Colonic mucosa (tissue), 4 donors: ENCODE results near the gene FBXL15. TPM values are rescaled to one million over a fixed set of nuclear protein-coding genes. Genes with fewer than 3 reads are reported as not detected.

Experiments
- DNase-seq: peaks from one replicate; pipeline ENCODE4 v3.0.0-alpha.2; 2020
- H3K27ac ChIP-seq: fragments of 200-600 bp; one replicate; pipeline ENCODE4 v1.8.0; 2021
- H3K27me3 ChIP-seq: fragments of 200-600 bp; one replicate; pipeline ENCODE4 v1.8.0; 2021
- H3K36me3 ChIP-seq: fragments of 200-600 bp; one replicate; pipeline ENCODE4 v1.8.0; 2021
- H3K4me1 ChIP-seq: fragments of 200-600 bp; one replicate; pipeline ENCODE4 v1.8.0; 2021; ENCODE audit warnings: mild to moderate bottlenecking
- H3K4me3 ChIP-seq: fragments of 200-600 bp; one replicate; pipeline ENCODE4 v1.8.0; 2021
- H3K9ac ChIP-seq, 2 donors: one replicate each; pipeline ENCODE4 v1.7.0; 2013; ENCODE audit warnings: control low read depth in 2 of 2, low read depth in 2 of 2, low read length in 2 of 2
- H3K9me3 ChIP-seq: fragments of 200-600 bp; one replicate; pipeline ENCODE4 v1.8.0; 2021
- CTCF ChIP-seq: fragments of 200-600 bp; IDR thresholded peaks from one replicate; pipeline ENCODE4 v1.8.0; 2022; ENCODE audit warnings: antibody characterized with exemption, mild to moderate bottlenecking
- intact Hi-C: fragments of 100-400 bp; cut with DNase I; formaldehyde crosslinking; loops from one replicate; pipeline ENCODE4 v1.14.1; 2022
- total RNA-seq, 2 donors: library from RNA; stranded (reverse); fragmentation: NEBNext Ultra II Directional in 1 of 2; extraction: Animal tissue kit (Norgen Biotek cat#: 25700) in 1 of 2; gene quantifications; one replicate each; pipeline ENCODE4 v1.2.1, GENCODE V29; 2021
- donor health status: healthy.
- donor health status: DM: no; HTN: no; CAD: no.
- donor health status: DM: no; HTN: no; CAD: no.

FBXL15 gene
- total RNA-seq, 2 donors from 2014 or later = 23.7 to 37.3 TPM

DNA sequence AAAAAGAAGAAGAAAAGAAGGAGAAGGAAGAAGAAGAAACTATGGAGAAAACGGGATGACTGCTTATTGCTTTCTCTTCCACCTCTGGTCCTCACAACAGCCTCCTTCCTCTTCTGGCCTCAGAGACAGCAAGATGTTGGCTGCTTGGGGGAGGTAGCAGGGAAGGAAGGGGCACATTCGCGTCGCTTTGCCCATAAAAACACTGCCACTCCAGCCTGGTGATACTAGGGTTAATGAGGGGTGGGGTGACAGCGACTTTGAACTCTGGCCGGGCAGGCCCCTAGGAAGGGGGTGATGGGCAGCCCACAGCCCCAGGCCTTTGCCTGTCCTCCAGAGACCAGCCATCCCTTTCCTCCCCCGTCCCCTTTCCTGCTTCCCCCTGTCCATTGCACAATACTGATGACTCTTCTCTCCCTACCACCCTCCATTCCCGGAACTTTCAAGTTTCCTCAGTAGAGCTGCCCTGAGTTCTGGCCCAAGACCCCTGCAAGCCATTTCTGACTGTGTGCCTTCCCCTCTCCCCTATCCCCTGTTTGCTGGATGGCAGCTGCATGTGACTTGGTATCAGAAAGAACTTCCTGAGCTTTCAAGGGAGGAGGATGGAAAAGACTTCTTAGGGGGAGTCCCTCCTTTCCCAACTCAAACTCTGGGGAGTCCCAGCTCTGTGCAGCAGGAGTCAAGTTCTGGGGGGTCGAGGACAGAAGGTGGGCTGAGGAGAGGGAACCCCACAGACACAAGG lies 13.9 kb downstream of the FBXL15 start:
- Histone ChIP-seq H3K4me3 (no peak overlapping the region), H3K36me3 (no peaks in the 10 kb centered on the region), H3K27me3 (no peaks in the 10 kb centered on the region), H3K4me1 (peaks cover 4% of the 10 kb centered on the region), H3K27ac (peak overlapping the region; percentile 47), H3K9me3 (no peaks in the 10 kb centered on the region), H3K9ac (peak overlapping the region in 1 of 2 donors; percentile 56)
- TF ChIP-seq CTCF = no peak
- no peak for DNase-seq
- intact Hi-C loops = no loop called here

DNA sequence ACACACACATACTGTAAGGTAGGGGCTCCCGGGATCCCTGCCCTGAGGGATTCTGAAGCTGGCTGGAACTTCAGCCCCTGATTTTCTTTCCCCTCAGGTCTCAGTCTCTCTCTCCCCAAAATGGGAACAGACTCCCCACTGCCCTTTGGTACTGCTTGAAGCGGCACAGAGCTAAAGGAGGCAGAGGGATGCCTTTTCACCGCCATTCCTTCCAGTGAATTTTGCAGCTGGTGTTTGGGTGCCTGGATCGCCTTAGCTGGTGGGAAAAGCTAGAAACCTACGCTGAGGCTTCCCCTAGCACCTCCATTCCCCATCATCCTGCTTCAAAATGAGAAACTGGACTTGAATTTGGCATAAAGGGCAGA lies 14.5 kb downstream of the FBXL15 start:
- TF ChIP-seq CTCF = no peak
- H3K27ac ChIP-seq = peak overlapping the region; percentile 47
- H3K9me3 ChIP-seq = no peaks in the 10 kb centered on the region
- H3K27me3 ChIP-seq = no peaks in the 10 kb centered on the region
- no peaks in the 10 kb centered on the region for H3K36me3 ChIP-seq
- intact Hi-C loops = no loop called here
- no peak for DNase-seq
- peaks cover 4% of the 10 kb centered on the region for H3K4me1 ChIP-seq
- H3K9ac ChIP-seq = peak overlapping the region in 1 of 2 donors; percentile 56
- H3K4me3 ChIP-seq = no peak overlapping the region

GRCh38 chr10:102435529-102436233 lies 15.0 kb downstream of the FBXL15 start:
- Histone ChIP-seq H3K9ac (peak overlapping the region in 1 of 2 donors; percentile 56), H3K4me1 (peaks cover 4% of the 10 kb centered on the region), H3K4me3 (no peak overlapping the region), H3K27ac (peak overlapping the region; percentile 47), H3K9me3 (no peaks in the 10 kb centered on the region), H3K27me3 (no peaks in the 10 kb centered on the region), H3K36me3 (no peaks in the 10 kb centered on the region)
- no peak for TF ChIP-seq CTCF
- DNase-seq = no peak
- intact Hi-C loops = no loop called here

DNA sequence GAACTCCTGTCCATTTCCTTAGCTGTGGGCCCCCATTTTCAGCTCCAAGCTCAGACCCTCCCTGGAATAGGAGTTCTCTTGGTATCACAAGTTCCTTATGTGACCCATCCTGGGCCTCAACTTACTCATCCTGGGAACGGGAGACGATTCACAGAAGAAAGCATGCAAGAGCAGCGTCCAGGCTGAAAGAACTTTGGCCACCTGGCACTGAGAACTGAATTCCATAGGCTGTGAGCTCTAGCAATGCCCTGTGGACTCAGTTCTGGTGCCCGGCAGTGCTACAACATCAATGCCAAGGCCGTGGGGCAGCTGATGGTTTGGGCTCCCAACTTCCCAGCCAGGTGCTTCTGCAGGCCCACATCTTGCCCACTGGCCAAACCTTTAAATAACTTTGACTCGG lies 15.7 kb downstream of the FBXL15 start:
- DNase-seq = no peak
- no peak for TF ChIP-seq CTCF
- intact Hi-C loops = no loop called here
- Histone ChIP-seq H3K9me3 (no peaks in the 10 kb centered on the region), H3K9ac (peak overlapping the region in 1 of 2 donors; percentile 34), H3K27me3 (no peaks in the 10 kb centered on the region), H3K4me1 (peaks cover 4% of the 10 kb centered on the region), H3K4me3 (no peak overlapping the region), H3K36me3 (no peaks in the 10 kb centered on the region), H3K27ac (no peak overlapping the region)

GRCh38 chr10:102437515-102437914 lies 16.9 kb downstream of the FBXL15 start:
- DNase-seq = no peak
- Histone ChIP-seq H3K27ac (no peak overlapping the region), H3K4me1 (no peaks in the 10 kb centered on the region), H3K4me3 (no peak overlapping the region), H3K9ac (no peak overlapping the region), H3K36me3 (no peaks in the 10 kb centered on the region), H3K27me3 (no peaks in the 10 kb centered on the region), H3K9me3 (no peaks in the 10 kb centered on the region)
- TF ChIP-seq CTCF = no peak
- intact Hi-C loops = no loop called here
